ENCODE data around the gene TMLHE.
"Not testable (repeated sequence)": the region's sequence is repeated elsewhere in the genome, so short reads cannot be mapped to it uniquely, and the experiment has no call there.

The TMLHE gene

DNA sequence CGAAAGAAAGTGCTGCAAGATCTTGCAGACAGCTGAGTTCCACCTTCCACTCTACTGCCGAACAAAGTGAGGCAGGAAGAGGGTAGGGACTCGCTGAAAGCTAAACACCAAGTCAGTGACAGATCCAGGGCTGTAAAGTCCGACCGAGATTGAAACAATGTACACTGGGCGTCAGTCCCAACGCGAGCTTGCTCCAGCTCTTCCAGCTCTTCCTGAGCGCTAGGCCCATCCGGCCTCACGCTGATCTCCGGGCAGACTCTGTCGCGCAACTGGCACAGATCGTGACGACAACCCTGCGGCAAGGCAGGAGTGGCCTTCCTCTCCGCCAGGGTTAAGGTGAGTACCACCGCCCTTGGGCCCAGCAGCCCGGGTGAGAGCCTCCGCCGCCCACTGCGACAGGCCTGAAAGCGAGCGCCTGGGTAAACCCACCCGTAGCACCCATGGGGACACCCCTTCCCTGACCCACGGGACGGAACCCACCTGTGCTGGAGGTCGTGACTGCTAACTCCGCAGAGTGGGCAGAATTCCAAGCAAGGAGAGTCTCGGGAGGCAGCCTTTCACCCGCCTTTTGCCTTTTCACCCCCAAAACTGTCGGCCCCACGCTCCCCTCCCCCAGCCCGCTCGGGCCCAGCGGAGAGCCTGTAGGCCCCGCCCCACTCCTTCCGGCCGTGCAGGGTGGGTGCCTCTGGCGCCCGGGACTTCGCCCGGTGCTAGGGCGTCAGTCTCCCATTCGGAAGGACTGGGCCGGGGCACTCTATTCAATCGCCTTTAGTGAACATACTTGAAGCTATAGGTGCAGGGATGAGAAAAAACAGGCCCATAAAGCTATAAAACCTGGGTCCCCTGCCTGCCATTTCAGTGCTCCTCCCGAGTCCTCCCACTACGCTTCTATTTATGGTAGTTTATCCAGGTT, at the start of gene TMLHE, which contains the start of gene SPRY3:
Gene TMLHE, minus strand, starts transcription at position 641 of the 913 bp plus-strand sequence. CDS start 67,676 bp downstream, outside the sequence.
Gene SPRY3, plus strand, starts transcription at position 275 of the 913 bp plus-strand sequence.
- peak; percentile 59 for DNase-seq (ENCODE audit: low read depth)
- H3K4me3 ChIP-seq (replicated peaks; ENCODE audit: low read depth, low read length), result peak within 1 kb of the TSS; percentile 73
- no peak for TF ChIP-seq CTCF (IDR thresholded peaks at IDR 0.05; ENCODE audit: low read length, missing control alignments)

DNA sequence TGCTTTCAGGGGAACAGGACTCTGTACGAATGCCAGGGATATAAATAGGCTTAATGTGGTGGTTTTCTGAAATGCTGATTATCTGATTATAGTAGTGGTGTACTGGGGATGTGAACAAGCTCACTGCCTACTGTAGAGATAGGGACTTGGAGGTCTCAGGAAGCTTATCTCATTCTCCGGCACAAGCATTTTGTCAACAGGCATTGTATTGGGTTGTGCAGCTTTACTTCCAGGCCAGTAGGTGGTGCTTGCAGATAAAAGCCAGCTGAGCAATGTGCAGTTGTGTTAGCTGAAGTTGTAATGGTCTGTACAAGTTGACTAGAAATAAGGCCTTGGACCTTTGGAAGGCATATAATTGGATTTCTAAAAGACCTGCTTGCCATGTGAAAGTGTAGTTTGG, 49.5 kb upstream of the TMLHE start:
- peak; percentile 3 for DNase-seq (ENCODE audit: low read depth)
- peak; percentile 18 for TF ChIP-seq CTCF (IDR thresholded peaks at IDR 0.05; ENCODE audit: low read length, missing control alignments)
- H3K4me3 ChIP-seq (replicated peaks; ENCODE audit: low read depth, low read length), result no peak overlapping the region

DNA sequence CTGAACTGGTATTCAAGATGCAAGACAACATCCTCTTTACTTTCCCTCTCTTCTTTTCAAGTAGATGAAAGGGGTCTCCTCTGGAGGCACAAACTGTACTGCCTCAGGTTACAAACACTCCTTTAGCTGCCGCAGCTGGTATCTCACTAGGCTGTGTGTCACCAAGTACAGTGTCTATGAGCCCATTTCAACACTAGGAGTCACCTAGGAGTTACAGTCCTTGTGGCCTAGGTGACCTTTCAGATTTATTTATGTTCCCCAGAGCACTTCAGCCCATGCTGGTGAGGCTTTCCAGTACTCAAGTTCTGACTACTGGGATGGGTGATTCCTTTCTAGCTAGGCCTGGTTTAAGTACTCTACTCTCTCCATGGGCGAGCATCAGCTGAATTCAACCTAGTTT, 32.4 kb upstream of the TMLHE start:
- no peak overlapping the region for H3K4me3 ChIP-seq (replicated peaks; ENCODE audit: low read depth, low read length)

DNA sequence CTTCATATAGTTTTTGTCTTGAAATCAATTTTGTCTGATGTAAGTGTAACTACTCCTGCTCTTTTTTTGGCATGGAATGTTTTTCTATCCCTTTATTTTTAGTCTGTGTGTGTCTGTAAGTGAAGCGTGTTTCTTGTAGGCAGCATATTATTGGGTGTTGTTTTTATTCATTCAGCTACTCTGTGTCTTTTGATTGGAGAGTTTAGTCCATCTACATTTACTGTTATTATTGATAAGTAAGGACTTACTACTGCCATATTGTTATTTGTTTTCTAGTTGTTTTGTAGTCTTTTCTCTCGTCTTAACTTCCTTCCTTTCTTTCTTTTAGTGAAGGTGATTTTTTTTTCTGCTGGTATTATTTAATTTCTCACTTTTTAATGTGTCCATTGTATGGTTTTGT, 30.5 kb upstream of the TMLHE start:
- no peak overlapping the region for H3K4me3 ChIP-seq (replicated peaks; ENCODE audit: low read depth, low read length)
- no peak for TF ChIP-seq CTCF (IDR thresholded peaks at IDR 0.05; ENCODE audit: low read length, missing control alignments)
- no peak for DNase-seq (ENCODE audit: low read depth)

More for the DNA sequence above, 32.4 kb upstream of the TMLHE start:
- DNase-seq (ENCODE audit: low read depth), result no peak
- no peak for TF ChIP-seq CTCF (IDR thresholded peaks at IDR 0.05; ENCODE audit: low read length, missing control alignments)

DNA sequence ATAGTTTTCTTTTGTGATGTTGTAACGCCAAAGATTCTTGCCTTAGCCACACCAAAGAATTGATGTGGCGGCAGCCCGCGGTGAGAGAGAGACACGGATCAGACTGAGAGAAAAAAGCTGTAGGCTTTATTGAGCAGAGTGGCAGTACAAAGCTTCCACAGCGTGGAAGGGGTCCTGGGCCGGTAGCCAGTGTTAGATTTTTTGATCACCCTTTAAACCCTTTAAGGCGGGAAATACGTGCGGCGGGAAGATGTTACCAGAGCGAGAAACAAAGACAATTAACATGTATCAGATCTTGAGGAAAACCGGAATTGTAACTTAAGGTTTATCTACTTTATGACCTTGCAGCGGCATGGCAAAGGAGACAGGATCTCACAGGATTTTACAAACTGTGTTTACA, 28.6 kb upstream of the TMLHE start:
- not testable (repeated sequence) for DNase-seq (ENCODE audit: low read depth)

DNA sequence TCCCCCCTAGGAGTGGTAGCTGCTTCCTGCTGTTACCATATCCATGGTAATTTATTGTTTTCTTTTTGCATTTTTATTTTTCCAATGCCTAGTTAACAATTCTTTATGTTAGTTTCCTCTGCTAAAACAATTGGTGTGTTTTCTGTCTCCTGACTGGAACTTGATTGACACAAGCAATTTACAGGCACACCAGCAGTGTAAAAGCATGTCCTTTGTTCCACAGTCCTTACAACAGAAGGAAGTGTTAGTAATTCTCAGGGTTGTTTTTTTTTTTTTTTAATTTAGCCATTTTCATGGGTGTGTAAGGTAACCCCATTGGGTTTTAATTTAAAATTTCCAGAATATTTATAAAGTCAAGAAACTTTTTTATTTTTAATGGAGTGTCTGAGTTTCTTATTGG, 25.0 kb upstream of the TMLHE start:
- no peak for DNase-seq (ENCODE audit: low read depth)
- no peak overlapping the region for H3K4me3 ChIP-seq (replicated peaks; ENCODE audit: low read depth, low read length)
- no peak for TF ChIP-seq CTCF (IDR thresholded peaks at IDR 0.05; ENCODE audit: low read length, missing control alignments)

More for the DNA sequence above, 28.6 kb upstream of the TMLHE start:
- H3K4me3 ChIP-seq (replicated peaks; ENCODE audit: low read depth, low read length), result peak overlapping the region; percentile 42

DNA sequence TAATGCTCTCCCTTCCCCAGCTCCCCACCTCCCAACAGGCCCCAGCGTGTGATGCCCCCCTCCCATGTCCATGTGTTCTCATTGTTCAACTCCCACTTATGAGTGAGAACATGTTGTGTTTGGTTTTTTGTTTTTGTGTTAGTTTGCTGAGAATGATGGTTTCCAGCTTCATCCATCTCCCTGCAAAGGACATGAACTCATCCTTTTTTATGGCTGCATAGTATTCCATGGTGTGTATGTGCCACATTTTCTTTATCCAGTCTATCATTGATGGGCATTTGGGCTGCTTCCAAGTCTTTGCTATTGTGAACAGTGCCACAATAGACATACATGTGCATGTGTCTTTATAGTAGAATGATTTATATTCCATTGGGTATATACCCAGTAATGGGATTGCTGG, 22.3 kb upstream of the TMLHE start:
- DNase-seq (ENCODE audit: low read depth); H3K4me3 ChIP-seq (replicated peaks; ENCODE audit: low read depth, low read length): not testable (repeated sequence)
